ENCODE measurements around the gene NR4A1. TPM values are rescaled to one million over a fixed set of nuclear protein-coding genes. Genes with fewer than 3 reads are reported as not detected.
"Not testable (repeated sequence)": the region's sequence is repeated elsewhere in the genome, so short reads cannot be mapped to it uniquely, and the experiment has no call there.

The NR4A1 gene
- total RNA-seq, 1 experiment from 2014 or later: 26.9 TPM

GRCh38 chr12:52093346-52093745 lies 42.1 kb downstream of the NR4A1 start (continued):
- TF ChIP-seq USF2 (CRISPR knock-in tag; IDR thresholded peaks at IDR 0.05) (no peak), NR1H2 (CRISPR knock-in tag; IDR thresholded peaks at IDR 0.05) (no peak), CDX4 (CRISPR knock-in tag; IDR thresholded peaks at IDR 0.05; ENCODE audit: borderline replicate concordance) (no peak)

DNA sequence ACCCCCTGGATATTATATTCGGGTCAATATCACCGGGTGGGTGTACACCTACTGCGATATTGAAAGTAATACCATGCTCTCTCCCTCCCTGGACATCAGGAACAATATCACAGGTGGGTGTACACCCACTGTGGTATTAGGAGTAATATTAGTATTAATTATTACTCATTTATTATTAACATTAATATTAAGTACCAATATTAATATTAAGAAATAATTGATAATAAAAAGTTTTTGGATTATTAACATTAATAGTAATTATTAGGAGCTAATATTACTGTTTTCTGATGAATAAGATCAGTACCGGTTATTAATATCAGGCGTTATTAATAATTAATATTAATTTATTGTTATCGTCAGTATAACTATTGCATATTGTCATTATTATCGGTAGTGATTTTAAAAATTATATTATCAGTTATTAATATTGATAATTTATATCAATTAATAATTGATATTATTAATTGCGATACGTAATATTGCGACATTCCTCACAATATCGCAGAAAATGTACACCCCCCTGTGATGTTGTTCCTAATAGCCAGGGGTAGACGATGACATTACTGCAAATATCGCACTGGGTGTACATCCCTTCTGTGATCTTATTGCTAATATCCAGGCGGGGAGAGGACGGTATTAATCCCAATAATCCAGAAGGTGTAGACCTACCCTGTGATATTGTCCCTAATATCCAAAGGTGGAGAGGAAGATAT lies 45.2 kb downstream of the NR4A1 start:
- no peak overlapping the region for H3K27ac Mint-ChIP-seq
- H3K4me1 Mint-ChIP-seq: peaks cover 7% of the 10 kb centered on the region
- CTCF ChIA-PET: no interaction called here
- H3K36me3 Mint-ChIP-seq: no peaks in the 10 kb centered on the region
- ATAC-seq (no peak), DNase-seq (ENCODE audit: low spot score) (no peak)
- TF ChIP-seq, protein P1, sequence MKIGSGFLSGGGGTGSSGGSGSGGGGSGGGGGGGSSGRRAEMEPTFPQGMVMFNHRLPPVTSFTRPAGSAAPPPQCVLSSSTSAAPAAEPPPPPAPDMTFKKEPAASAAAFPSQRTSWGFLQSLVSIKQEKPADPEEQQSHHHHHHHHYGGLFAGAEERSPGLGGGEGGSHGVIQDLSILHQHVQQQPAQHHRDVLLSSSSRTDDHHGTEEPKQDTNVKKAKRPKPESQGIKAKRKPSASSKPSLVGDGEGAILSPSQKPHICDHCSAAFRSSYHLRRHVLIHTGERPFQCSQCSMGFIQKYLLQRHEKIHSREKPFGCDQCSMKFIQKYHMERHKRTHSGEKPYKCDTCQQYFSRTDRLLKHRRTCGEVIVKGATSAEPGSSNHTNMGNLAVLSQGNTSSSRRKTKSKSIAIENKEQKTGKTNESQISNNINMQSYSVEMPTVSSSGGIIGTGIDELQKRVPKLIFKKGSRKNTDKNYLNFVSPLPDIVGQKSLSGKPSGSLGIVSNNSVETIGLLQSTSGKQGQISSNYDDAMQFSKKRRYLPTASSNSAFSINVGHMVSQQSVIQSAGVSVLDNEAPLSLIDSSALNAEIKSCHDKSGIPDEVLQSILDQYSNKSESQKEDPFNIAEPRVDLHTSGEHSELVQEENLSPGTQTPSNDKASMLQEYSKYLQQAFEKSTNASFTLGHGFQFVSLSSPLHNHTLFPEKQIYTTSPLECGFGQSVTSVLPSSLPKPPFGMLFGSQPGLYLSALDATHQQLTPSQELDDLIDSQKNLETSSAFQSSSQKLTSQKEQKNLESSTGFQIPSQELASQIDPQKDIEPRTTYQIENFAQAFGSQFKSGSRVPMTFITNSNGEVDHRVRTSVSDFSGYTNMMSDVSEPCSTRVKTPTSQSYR (CRISPR knock-in tag; IDR thresholded peaks at IDR 0.05): no peak
- TF ChIP-seq HMGA2 (CRISPR knock-in tag; IDR thresholded peaks at IDR 0.05): peak; percentile 83
- H3K9me3 Mint-ChIP-seq: no peaks in the 10 kb centered on the region
- peaks cover 8% of the 10 kb centered on the region for H3K27me3 Mint-ChIP-seq (ENCODE audit: low read depth)
- no peak overlapping the region for H3K4me3 Mint-ChIP-seq
- POLR2A ChIA-PET: no interaction called here

- H3K4me3 Mint-ChIP-seq: no peak overlapping the region
- ChIA-PET POLR2A (no interaction called here), CTCF (no interaction called here)
- H3K4me1 Mint-ChIP-seq: peaks cover under 1% of the 10 kb centered on the region; the same call in 1 of the 2 replicates
- ATAC-seq (no peak), DNase-seq (ENCODE audit: low spot score) (no peak)
- H3K27ac Mint-ChIP-seq: no peak overlapping the region
- H3K36me3 Mint-ChIP-seq: no peaks in the 10 kb centered on the region
- TF ChIP-seq JAZF1 (CRISPR knock-in tag; IDR thresholded peaks at IDR 0.05) (no peak), NFATC4 (CRISPR knock-in tag; IDR thresholded peaks at IDR 0.05) (no peak), RELA (CRISPR knock-in tag; IDR thresholded peaks at IDR 0.05; ENCODE audit: borderline replicate concordance) (no peak), USF1 (CRISPR knock-in tag; IDR thresholded peaks at IDR 0.05) (no peak), ZNF425 (CRISPR knock-in tag; conservative IDR thresholded peaks at IDR 0.05) (no peak), FOXP1 (CRISPR knock-in tag; IDR thresholded peaks at IDR 0.05; ENCODE audit: borderline replicate concordance) (no peak), SOX15 (CRISPR knock-in tag; IDR thresholded peaks at IDR 0.05) (no peak), HMGXB4 (CRISPR knock-in tag; IDR thresholded peaks at IDR 0.05) (no peak), MAX (CRISPR knock-in tag; IDR thresholded peaks at IDR 0.05) (no peak), ZNF263 (CRISPR knock-in tag; IDR thresholded peaks at IDR 0.05; ENCODE audit: low read depth) (no peak), ZNF232 (CRISPR knock-in tag; IDR thresholded peaks at IDR 0.05) (no peak)
- TF ChIP-seq, protein P2, sequence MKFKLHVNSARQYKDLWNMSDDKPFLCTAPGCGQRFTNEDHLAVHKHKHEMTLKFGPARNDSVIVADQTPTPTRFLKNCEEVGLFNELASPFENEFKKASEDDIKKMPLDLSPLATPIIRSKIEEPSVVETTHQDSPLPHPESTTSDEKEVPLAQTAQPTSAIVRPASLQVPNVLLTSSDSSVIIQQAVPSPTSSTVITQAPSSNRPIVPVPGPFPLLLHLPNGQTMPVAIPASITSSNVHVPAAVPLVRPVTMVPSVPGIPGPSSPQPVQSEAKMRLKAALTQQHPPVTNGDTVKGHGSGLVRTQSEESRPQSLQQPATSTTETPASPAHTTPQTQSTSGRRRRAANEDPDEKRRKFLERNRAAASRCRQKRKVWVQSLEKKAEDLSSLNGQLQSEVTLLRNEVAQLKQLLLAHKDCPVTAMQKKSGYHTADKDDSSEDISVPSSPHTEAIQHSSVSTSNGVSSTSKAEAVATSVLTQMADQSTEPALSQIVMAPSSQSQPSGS (CRISPR knock-in tag; IDR thresholded peaks at IDR 0.05; ENCODE audit: borderline replicate concordance, low read depth): no peak
- H3K9me3 Mint-ChIP-seq: peaks cover 2% of the 10 kb centered on the region; the same call in 1 of the 2 replicates
- peaks cover 8% of the 10 kb centered on the region for H3K27me3 Mint-ChIP-seq (ENCODE audit: low read depth)
Measured at GRCh38 chr12:52097045-52097666, 45.9 kb downstream of the NR4A1 start.

DNA sequence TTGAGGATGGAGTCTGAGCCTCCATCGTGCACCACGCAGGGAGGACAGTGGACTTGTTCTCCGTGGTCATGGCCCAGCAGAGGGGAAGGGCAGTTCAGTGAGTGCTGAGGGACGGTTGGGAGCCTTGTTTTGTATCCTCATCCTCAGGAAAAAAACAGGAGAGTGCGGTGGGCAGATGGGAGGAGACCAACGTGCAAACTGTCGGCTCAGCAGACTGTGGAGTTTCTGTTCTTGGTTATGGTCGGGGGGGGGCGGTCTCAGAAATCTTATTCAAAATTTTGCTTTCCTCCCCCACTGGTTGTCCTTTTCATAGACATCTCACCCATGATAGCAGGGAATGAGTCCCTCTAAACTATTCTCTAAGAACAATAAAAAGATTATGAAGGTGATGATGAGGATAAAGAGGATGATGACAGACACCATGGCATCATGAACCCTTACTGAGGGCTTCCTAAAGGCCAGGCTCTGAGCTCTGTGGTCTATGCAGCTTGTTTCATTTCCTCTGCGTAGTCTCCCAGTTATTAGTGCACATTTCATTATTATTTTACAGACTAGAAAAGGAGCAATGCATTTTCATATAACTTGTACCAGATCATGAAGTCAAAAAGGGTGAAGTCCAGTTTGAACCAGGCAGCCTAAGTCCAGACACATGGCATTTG lies 53.3 kb downstream of the NR4A1 start:
- H3K4me3 Mint-ChIP-seq; H3K27ac Mint-ChIP-seq; H3K27me3 Mint-ChIP-seq (ENCODE audit: low read depth); DNase-seq (ENCODE audit: low spot score); H3K9me3 Mint-ChIP-seq; H3K4me1 Mint-ChIP-seq; ATAC-seq; H3K36me3 Mint-ChIP-seq: not testable (repeated sequence)
- POLR2A ChIA-PET: interaction anchor here (0.7 kb wide), 1 partner anchor 1695 kb away, joined by 4 read pairs; no protein-coding TSS in a partner anchor
- CTCF ChIA-PET: interaction anchor here (1.3 to 2.4 kb wide), 2 partner anchors 15 to 79 kb away, joined by 4 to 10 read pairs; no protein-coding TSS in a partner anchor
